Head of caudate nucleus (tissue), 42 donors: ENCODE measurements around the gene INPP5D.
"Not testable (repeated sequence)": the region's sequence is repeated elsewhere in the genome, so short reads cannot be mapped to it uniquely, and the experiment has no call there.

Experiments
- DNase-seq, 42 donors: peaks; one replicate each; pipeline versions ENCODE4 v3.0.0 to v3.0.0-alpha.2; 2020 to 2021; ENCODE audit warnings: mixed read lengths in 7 of 42
- intact Hi-C: fragments of 100-400 bp; cut with DNase I; formaldehyde crosslinking; loops from one replicate; pipeline ENCODE4 v1.15.0; 2022

Gene INPP5D

DNA sequence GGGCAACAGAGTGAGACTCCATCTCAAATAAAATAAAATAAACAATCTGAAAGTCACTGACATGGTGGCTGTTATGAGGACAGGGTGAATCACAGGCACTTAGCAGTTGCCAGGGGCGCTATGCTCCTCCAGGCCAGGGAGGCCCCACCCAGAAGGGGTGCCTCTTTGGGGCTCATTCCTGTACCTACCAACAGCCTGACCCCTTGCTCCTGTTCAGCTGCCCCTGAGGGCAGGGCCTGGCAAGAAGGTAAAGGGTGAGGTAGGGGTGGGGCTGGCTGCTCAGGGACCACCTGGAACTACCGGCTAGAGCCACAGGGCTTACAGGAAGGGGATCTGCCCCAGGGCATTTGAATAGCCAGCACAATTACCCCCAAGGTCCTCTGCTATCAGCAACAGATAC lies 60.3 kb downstream of the INPP5D start:
- intact Hi-C loops, result no loop called here
- peak in 1 of 42 donors; percentile 5 for DNase-seq

GRCh38 chr2:233121856-233122255 lies 61.7 kb downstream of the INPP5D start:
- intact Hi-C loops, result no loop called here
- no peak for DNase-seq

GRCh38 chr2:233122541-233122940 lies 62.4 kb downstream of the INPP5D start:
- no peak for DNase-seq
- intact Hi-C loops, result no loop called here

GRCh38 chr2:233123576-233123975 lies 63.4 kb downstream of the INPP5D start:
- DNase-seq, intact Hi-C loops: not testable (repeated sequence)

DNA sequence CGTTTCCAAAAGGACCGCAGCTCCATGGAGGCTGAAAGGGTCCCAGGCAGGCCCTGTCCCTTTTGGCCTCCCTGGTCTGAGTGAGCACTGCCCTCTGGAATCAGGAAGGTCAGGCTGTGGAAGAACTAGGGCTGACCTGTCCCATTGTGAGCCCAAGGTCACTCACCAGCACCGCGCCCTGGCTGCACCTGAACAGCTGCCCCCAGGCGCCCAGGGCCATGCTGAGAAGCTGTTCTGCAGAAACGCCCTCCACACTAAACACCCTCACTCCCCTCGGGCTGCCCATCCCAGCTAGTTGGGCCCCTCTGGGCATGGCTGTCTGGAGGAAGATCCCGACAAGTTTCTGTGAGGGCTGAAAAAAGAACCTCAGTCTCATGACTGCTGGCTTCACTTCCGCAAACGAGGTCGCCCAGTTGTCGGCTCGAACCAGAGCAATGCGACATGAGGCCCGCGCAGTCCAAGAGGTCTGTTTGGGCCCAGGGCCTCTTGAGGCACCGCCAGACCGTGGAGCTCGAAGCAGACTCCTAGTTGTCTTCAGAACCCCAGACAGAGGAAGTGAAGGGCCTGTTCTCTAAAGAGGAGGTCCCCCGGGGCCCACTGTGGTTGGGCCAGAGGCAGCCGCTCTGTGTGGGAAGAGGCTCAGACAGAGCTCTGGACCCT lies 64.4 kb downstream of the INPP5D start:
- intact Hi-C loops, result no loop called here
- DNase-seq, result peak in 26 of 42 donors; percentile 10 to 64 (median 40)

GRCh38 chr2:233125455-233126065 lies 65.4 kb downstream of the INPP5D start:
- intact Hi-C loops, result no loop called here
- DNase-seq, result no peak

- intact Hi-C loops, result no loop called here
- DNase-seq, result no peak
These were observed 69.3 kb downstream of the INPP5D start for GRCh38 chr2:233129351-233129978.

- intact Hi-C loops, result no loop called here
- DNase-seq, result no peak
These were observed 69.9 kb downstream of the INPP5D start for GRCh38 chr2:233130024-233130423.

DNA sequence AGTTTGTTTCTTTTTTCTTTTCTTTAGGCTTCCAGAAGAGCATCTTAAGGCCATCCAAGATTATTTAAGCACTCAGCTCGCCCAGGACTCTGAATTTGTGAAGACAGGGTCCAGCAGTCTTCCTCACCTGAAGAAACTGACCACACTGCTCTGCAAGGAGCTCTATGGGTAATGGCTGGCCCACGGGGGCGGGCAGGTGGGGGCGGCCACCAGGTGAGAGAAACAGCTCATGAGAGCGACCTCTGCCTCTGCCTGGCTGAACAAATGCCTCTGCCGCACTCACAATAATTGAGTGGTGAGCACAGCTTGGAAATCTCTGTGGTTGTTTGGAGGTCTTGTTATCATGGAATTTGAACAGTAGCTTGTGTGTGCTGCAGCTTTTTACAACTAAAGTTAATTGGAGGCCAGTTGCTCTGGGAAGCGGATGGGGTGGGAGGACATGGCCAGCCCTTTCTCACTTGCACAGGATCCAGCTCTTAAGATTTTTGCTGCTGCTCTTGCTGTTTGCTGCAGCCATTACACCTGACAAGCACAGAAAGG lies 70.4 kb downstream of the INPP5D start:
- intact Hi-C loops, result no loop called here
- DNase-seq, result no peak

GRCh38 chr2:233131936-233132720 lies 72.0 kb downstream of the INPP5D start:
- intact Hi-C loops, result no loop called here
- no peak for DNase-seq

DNA sequence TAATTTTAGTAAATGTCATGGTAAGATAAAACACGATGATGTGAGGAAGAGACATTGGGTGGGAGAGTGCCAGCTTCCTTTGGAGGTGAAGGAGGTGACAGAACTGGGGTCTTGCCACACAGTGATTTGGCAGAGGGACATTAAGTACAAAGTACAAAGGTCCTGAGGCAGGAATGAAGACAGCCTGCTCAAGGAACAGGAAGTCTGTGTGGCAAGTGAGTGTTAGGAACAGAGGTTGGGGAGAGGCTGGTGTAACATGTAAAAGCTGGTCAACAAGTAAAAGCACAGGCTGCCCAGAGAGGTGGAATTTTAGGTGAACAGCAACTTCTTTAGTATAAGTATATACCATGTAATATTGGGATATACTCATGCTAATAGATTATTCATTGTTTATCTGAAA lies 73.1 kb downstream of the INPP5D start:
- intact Hi-C loops, result no loop called here
- no peak for DNase-seq

GRCh38 chr2:233135421-233135820 lies 75.3 kb downstream of the INPP5D start:
- intact Hi-C loops, result no loop called here
- no peak for DNase-seq

DNA sequence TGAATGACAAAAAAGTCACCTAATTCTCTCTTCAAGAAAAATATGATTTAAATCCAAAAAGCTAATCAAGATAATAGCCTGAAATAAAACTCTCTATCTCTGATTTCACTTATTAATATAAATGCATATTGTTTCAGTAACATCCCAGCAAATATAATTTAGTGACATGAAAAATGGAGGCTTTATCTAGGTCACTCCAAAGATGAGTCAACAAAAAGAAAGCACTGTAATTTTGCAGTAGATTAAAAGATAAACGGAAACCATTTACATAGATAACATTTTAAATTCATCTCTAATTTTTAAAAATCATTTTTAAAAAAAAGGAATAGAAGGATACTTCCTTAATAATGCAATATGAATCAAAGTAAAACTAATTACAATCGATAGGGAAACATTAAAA lies 76.9 kb downstream of the INPP5D start:
- intact Hi-C loops, result no loop called here
- DNase-seq, result no peak

DNA sequence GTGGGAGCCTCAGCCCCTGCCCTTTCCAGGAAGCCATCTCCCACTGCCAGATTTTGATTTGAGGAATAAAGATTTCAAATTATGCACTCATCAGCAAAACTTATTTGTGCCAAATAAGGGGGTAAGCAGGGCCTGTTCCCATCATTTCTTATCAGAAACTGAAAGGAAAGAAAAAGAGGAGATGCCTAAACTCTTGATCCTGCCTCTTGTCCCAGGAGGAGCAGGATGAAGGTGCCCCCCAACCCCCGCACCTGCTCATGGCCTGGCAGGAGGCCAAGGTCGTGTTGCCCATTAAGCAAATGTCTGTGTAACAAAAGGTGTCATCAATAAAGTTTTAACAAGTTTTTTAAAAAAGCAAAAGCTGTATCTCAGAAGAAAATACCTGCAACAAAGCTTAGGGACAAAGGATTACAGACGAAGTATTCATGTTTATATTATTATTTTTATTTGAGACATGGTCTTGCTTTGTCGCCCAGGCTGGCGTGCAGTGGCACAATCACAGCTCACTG lies 80.0 kb downstream of the INPP5D start:
- intact Hi-C loops, result no loop called here
- no peak for DNase-seq

DNA sequence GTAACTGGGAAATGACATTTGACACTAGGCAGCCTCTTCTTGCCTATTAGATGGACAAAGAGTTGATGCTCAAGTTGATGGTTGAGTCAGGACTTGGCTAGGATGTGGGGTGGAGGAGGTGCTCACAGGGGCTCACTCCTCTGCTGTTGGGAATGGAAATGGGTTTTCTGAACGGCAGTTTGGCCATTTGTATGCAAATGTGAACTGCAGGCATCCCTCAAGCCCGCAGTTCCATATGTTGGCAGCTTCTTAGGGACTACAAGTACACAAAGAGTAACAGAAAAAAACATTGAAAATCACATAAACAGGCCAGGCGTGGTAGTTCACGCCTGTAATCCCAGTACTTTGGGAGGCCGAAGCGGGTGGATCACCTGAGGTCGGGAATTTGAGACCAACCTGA lies 80.8 kb downstream of the INPP5D start:
- intact Hi-C loops, result no loop called here
- DNase-seq, result no peak

DNA sequence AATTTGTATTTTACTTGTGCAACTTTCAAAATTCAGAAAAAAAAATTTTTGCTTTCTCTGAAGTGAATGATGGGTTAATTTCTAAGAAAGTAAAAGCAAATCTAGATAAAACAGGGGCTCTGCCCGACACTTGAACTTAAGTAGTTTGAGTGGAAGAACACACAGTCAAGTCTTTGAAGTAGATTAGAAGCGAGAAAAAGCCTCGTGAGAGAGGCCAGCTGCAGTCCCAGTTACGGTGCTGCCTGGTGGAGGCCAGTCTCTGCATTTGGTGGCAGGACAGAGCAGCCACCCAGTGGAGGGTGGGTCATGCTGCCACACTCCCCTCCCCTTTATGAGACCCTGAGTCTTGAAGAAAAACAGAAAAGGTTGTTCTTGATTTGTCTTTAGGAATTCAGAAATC lies 81.8 kb downstream of the INPP5D start:
- intact Hi-C loops, result no loop called here
- DNase-seq, result no peak

- DNase-seq, result no peak
- intact Hi-C loops, result no loop called here
These were observed 82.3 kb downstream of the INPP5D start for GRCh38 chr2:233142355-233142897.

DNA sequence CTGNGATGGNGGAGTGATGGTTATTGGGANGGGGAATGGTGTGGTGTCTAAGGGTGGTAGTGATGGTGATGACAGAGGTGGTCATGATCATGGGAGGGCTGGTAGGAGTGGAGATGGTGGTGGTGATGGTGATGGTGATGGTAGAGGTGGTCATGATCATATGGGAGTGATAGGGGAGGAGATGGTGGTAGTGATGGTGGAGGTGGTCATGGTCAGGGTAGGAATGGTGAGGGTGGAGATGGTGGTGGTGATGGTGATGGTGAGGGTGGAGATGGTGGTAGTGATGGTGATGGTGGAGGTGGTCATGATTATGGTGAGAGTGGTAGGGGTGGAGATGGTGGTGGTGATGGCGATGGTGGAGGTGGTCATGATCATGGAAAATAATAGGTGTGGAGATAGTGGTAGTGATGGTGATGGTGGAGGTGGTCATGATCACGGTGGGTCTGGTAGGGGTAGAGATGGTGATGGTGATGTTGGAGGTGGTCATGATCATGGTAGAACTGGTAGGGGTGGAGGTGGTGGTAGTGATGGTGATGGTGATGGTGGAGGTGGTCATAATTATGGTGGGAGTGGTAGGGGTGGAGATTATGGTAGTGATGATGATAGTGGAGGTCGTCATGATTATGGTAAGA lies 83.7 kb downstream of the INPP5D start:
- DNase-seq, result no peak
- intact Hi-C loops, result no loop called here

GRCh38 chr2:233145726-233146125 lies 85.6 kb downstream of the INPP5D start:
- intact Hi-C loops, result no loop called here
- DNase-seq, result peak in 3 of 42 donors; percentile 12 to 36 (median 21)
